IMR-90 (cell line): ENCODE measurements around the gene R3HDM2. TPM values are rescaled to one million over a fixed set of nuclear protein-coding genes. Genes with fewer than 3 reads are reported as not detected.
A peak's percentile ranks its signal among the peaks of the same experiment; 100 is the strongest.

Experiments
- ATAC-seq: fragments of 200-7000 bp; cut with Tn5 transposase; 2 replicates; pipeline ENCODE4 v1.9.1; 2020; ENCODE audit warnings: low read depth, mild to moderate bottlenecking, moderate library complexity
- BruUV-seq: library from RNA; stranded (reverse); fragments of 400-500 nt; replicated peaks from 2 replicates; lab custom pipeline; 2021; lab: Mats Ljungman, UMichigan
- CTCF ChIA-PET: fragments of 300-600 bp; formaldehyde crosslinking; extraction: SDS; loops from one replicate; lab custom pipeline; 2021; ENCODE audit warnings: antibody characterized with exemption; lab: Yijun Ruan, JAX
- POLR2A ChIA-PET: fragments of 300-600 bp; sonication (Branson Sonifier 250); formaldehyde crosslinking; loops from one replicate; lab custom pipeline; 2022; ENCODE audit warnings: antibody characterized with exemption; ENCODE audit not compliant: unreplicated experiment; lab: Charles Lee
- DNase-seq: peaks from one replicate; pipeline ENCODE4 v3.0.0; 2013
- H2AFZ ChIP-seq: replicated peaks from 2 replicates; pipeline ENCODE3; 2013; ENCODE audit warnings: low read length, mild to moderate bottlenecking; ENCODE audit not compliant: poor library complexity
- H2AK5ac ChIP-seq: 2 replicates; pipeline ENCODE4 v1.6.1; 2013; ENCODE audit warnings: low read depth, low read length, inconsistent platforms
- H2AK9ac ChIP-seq: replicated peaks from 2 replicates; pipeline ENCODE3; 2013; ENCODE audit warnings: mild to moderate bottlenecking, low read depth, low read length, moderate library complexity; ENCODE audit not compliant: poor library complexity
- H2BK120ac ChIP-seq: 2 replicates; pipeline ENCODE4 v1.6.1; 2013; ENCODE audit warnings: low read depth, low read length, inconsistent platforms
- H2BK15ac ChIP-seq: 3 replicates; pipeline ENCODE4 v1.6.1; 2013; ENCODE audit warnings: low read depth, low read length, inconsistent platforms
- H2BK20ac ChIP-seq: 2 replicates; pipeline ENCODE4 v1.6.1; 2013; ENCODE audit warnings: low read depth, mild to moderate bottlenecking, inconsistent platforms, low read length, moderate library complexity
- H2BK5ac ChIP-seq: 2 replicates; pipeline ENCODE4 v1.6.1; 2013; ENCODE audit warnings: mild to moderate bottlenecking, low read depth, low read length, inconsistent platforms; ENCODE audit not compliant: poor library complexity, severe bottlenecking
- H3K14ac ChIP-seq: replicated peaks from 2 replicates; pipeline ENCODE4 v1.6.1; 2013; ENCODE audit warnings: low read depth, low read length, inconsistent platforms
- H3K18ac ChIP-seq: 2 replicates; pipeline ENCODE4 v1.6.1; 2013; ENCODE audit warnings: low read depth, low read length, control low read depth
- H3K23ac ChIP-seq: 2 replicates; pipeline ENCODE4 v1.6.1; 2013; ENCODE audit warnings: low read depth, low read length, inconsistent platforms
- H3K27ac ChIP-seq: 2 replicates; pipeline ENCODE4 v1.5.1; 2013; ENCODE audit warnings: mild to moderate bottlenecking, control low read depth, low read length; ENCODE audit not compliant: insufficient read depth
- H3K27me3 ChIP-seq: 2 replicates; pipeline ENCODE4 v1.6.1; 2013; ENCODE audit warnings: low read length; ENCODE audit not compliant: control insufficient read depth, insufficient read depth
- H3K36me3 ChIP-seq: 2 replicates; pipeline ENCODE4 v1.6.1; 2013; ENCODE audit warnings: low read length, mixed read lengths; ENCODE audit not compliant: control insufficient read depth, insufficient read depth
- H3K4ac ChIP-seq: 2 replicates; pipeline ENCODE4 v1.6.1; 2013; ENCODE audit warnings: low read depth, low read length, inconsistent platforms
- H3K4me1 ChIP-seq: 2 replicates; pipeline ENCODE4 v1.6.1; 2013; ENCODE audit warnings: low read length, mixed read lengths; ENCODE audit not compliant: control insufficient read depth, insufficient read depth
- H3K4me2 ChIP-seq: 2 replicates; pipeline ENCODE4 v1.6.1; 2013; ENCODE audit warnings: low read depth, mild to moderate bottlenecking, control low read depth, low read length, moderate library complexity
- H3K4me3 ChIP-seq: 2 replicates; pipeline ENCODE4 v1.5.1; 2013; ENCODE audit warnings: low read depth, mild to moderate bottlenecking, control low read depth, low read length, moderate library complexity; ENCODE audit not compliant: insufficient read depth
- H3K56ac ChIP-seq: 2 replicates; pipeline ENCODE4 v1.6.1; 2013; ENCODE audit warnings: low read length, inconsistent platforms; ENCODE audit not compliant: insufficient read depth; ENCODE audit errors: extremely low read depth
- H3K79me1 ChIP-seq, 2 experiments: 2 replicates each; pipeline ENCODE4 v1.6.1; 2013; ENCODE audit warnings: low read length in 2 of 2, inconsistent platforms in 1 of 2, low read depth in 1 of 2
- H3K9ac ChIP-seq: 2 replicates; pipeline ENCODE4 v1.6.1; 2013; ENCODE audit warnings: low read depth, low read length, control low read depth
- H3K9me1 ChIP-seq: 2 replicates; pipeline ENCODE4 v1.6.1; 2013; ENCODE audit warnings: low read length, inconsistent platforms; ENCODE audit not compliant: insufficient read depth
- H3K9me3 ChIP-seq: 2 replicates; pipeline ENCODE4 v1.6.1; 2013; ENCODE audit warnings: low read length; ENCODE audit not compliant: control insufficient read depth, insufficient read depth
- H4K20me1 ChIP-seq: 2 replicates; pipeline ENCODE4 v1.6.1; 2013; ENCODE audit warnings: low read length, inconsistent platforms; ENCODE audit not compliant: insufficient read depth
- H4K5ac ChIP-seq: 2 replicates; pipeline ENCODE4 v1.6.1; 2013; ENCODE audit warnings: mild to moderate bottlenecking, low read depth, low read length, control low read depth
- H4K8ac ChIP-seq, 2 experiments: 2 replicates each; pipeline ENCODE4 v1.6.1; 2013; ENCODE audit warnings: low read depth in 2 of 2, low read length in 2 of 2, control low read depth in 1 of 2, inconsistent platforms in 1 of 2
- H4K91ac ChIP-seq: 2 replicates; pipeline ENCODE4 v1.6.1; 2013; ENCODE audit warnings: low read depth, low read length, inconsistent platforms; ENCODE audit not compliant: insufficient read depth
- BHLHE40 ChIP-seq: fragments of 150-350 bp; IDR thresholded peaks from 2 replicates; pipeline ENCODE4 v1.6.1; 2016; ENCODE audit warnings: mild to moderate bottlenecking, low read depth, low read length
- CEBPB ChIP-seq: IDR thresholded peaks from 2 replicates; pipeline ENCODE4 v1.6.1; 2012; ENCODE audit warnings: low read depth, low read length, improper control_type of control experiment
- CTCF ChIP-seq: conservative IDR thresholded peaks from 2 replicates; pipeline ENCODE4 v1.5.1; 2012; ENCODE audit warnings: mild to moderate bottlenecking, low read depth, low read length, improper control_type of control experiment
- MXI1 ChIP-seq: IDR thresholded peaks from 2 replicates; pipeline ENCODE4 v1.6.1; 2012; ENCODE audit warnings: low read depth, mild to moderate bottlenecking, low read length, moderate library complexity, borderline replicate concordance
- RCOR1 ChIP-seq: IDR thresholded peaks from 2 replicates; pipeline ENCODE4 v1.6.1; 2012; ENCODE audit warnings: mild to moderate bottlenecking, low read length, improper control_type of control experiment; ENCODE audit not compliant: insufficient replicate concordance
- WGBS, 2 experiments: methylation state at CpG; one replicate each; pipeline versions ENCODE4 v1.1.5 to v1.1.7; 2013; ENCODE audit warnings: missing lambda C conversion rate in 2 of 2; ENCODE audit not compliant: insufficient read length in 1 of 2; ENCODE audit errors: extremely low coverage in 2 of 2; 5-methylcytosine and 5-hydroxymethylcytosine counted together
- dilution Hi-C: fragments of 300-500 bp; cut with HindIII; formaldehyde crosslinking; loops from one replicate; pipeline ENCODE4 v1.14.3; 2018; ENCODE audit warnings: low sequenced_read_pairs; ENCODE audit not compliant: unreplicated experiment
- in situ Hi-C: fragments of 300-500 bp; cut with MboI; formaldehyde crosslinking; loops from 3 replicates; pipeline ENCODE4 v1.14.3; 2019; ENCODE audit warnings: low sequenced_read_pairs, inconsistent platforms, mixed read lengths
- intact Hi-C: fragments of 100-400 bp; cut with micrococcal nuclease; formaldehyde crosslinking; loops from 2 replicates; pipeline ENCODE4 v1.10.0; 2022
- polyA plus RNA-seq, 3 experiments: library from polyadenylated mRNA; depleted of rRNA; stranded (reverse); fragments of >200 nt; gene quantifications; 2 replicates each; pipeline ENCODE4 v1.2.3, GENCODE V29; 2012; ENCODE audit warnings: low replicate concordance in 1 of 3
- total RNA-seq: library from RNA; depleted of rRNA; stranded (reverse); fragments of >200 nt; gene quantifications from 2 replicates; pipeline ENCODE4 v1.2.3, GENCODE V29; 2012

R3HDM2 gene
- total and polyA plus RNA-seq, 2 of the 4 experiments (the other 2 are of a cell fraction), result 7.5 to 28.4 TPM

- H4K91ac ChIP-seq, result no peak overlapping the region
- in situ Hi-C loops, result no loop called here
Measured at GRCh38 chr12:57258977-57259970, 171.6 kb downstream of the R3HDM2 start.

More at GRCh38 chr12:57258977-57259970, 171.6 kb downstream of the R3HDM2 start:
- H3K9ac ChIP-seq, result no peak overlapping the region
- no peaks in the 10 kb centered on the region for H3K27me3 ChIP-seq
- H2BK20ac ChIP-seq, result no peak overlapping the region
- no peak overlapping the region for H4K5ac ChIP-seq
- H3K4me2 ChIP-seq, result no peak overlapping the region
- TF ChIP-seq MXI1 (no peak), CTCF (no peak), CEBPB (no peak), RCOR1 (no peak), BHLHE40 (peak; percentile 81)
- no peak overlapping the region for H3K4ac ChIP-seq
- BruUV-seq, result no TSS peak
- H3K14ac ChIP-seq, result no peak overlapping the region
- no peak overlapping the region for H3K4me3 ChIP-seq
- H4K20me1 ChIP-seq, result no peaks in the 10 kb centered on the region; the same call in 1 of the 2 replicates
- CTCF ChIA-PET, result interaction anchor here (1.2 to 1.4 kb wide), 2 partner anchors 14 to 194 kb away, joined by 4 read pairs; no protein-coding TSS in a partner anchor
- H2BK15ac ChIP-seq, result no peak overlapping the region
- no peaks in the 10 kb centered on the region for H3K4me1 ChIP-seq
- H2BK5ac ChIP-seq, result no peak overlapping the region
- DNase-seq (peak; percentile 58), ATAC-seq (peak; percentile 45)
- no peak overlapping the region for H3K18ac ChIP-seq
- no peak overlapping the region for H4K8ac ChIP-seq
- no peak overlapping the region for H2BK120ac ChIP-seq
- no peak overlapping the region for H2AK9ac ChIP-seq
- peaks cover 0 to 15% of the 10 kb centered on the region in 2 experiments; a peak in 1 of 4 replicates for H3K79me1 ChIP-seq
- no peaks in the 10 kb centered on the region for H3K9me3 ChIP-seq
- WGBS, 2 experiments, result 71% methylated on average over 1 of the region's 6 CpGs; no CpG with 5 or more reads in 1 of the 2 experiments
- H2AK5ac ChIP-seq, result no peak overlapping the region
- no peak overlapping the region for H3K27ac ChIP-seq
- dilution Hi-C loops, result no loop called here
- H2AFZ ChIP-seq, result no peak overlapping the region
- H3K36me3 ChIP-seq, result peaks cover 32% of the 10 kb centered on the region
- peaks cover 6% of the 10 kb centered on the region; the same call in 1 of the 2 replicates for H3K9me1 ChIP-seq
- no peak overlapping the region for H3K23ac ChIP-seq
- intact Hi-C loops, result no loop called here
- H3K56ac ChIP-seq, result no peak overlapping the region
- POLR2A ChIA-PET, result no interaction called here
